Fibroblast of skin of right biceps (primary cell): ENCODE data around the gene PHF21A.
A peak's percentile ranks its signal among the peaks of the same experiment; 100 is the strongest.

Source experiments
- DNase-seq: peaks from one replicate; pipeline ENCODE4 v3.0.0-alpha.2; 2013

Gene PHF21A

GRCh38 chr11:45899448-45900174 is 221.6 kb downstream of the PHF21A start:
- peak; percentile 90 for DNase-seq

GRCh38 chr11:45899086-45899447 is 222.2 kb downstream of the PHF21A start:
- DNase-seq, result no peak

GRCh38 chr11:45897556-45897955 is 223.7 kb downstream of the PHF21A start:
- no peak for DNase-seq

- no peak for DNase-seq
Observed at GRCh38 chr11:45896422-45896984, 224.8 kb downstream of the PHF21A start.

- DNase-seq, result no peak
Observed at GRCh38 chr11:45895553-45896259, 225.5 kb downstream of the PHF21A start.

- no peak for DNase-seq
Observed at GRCh38 chr11:45894555-45895247, 226.6 kb downstream of the PHF21A start.

GRCh38 chr11:45892856-45893255 is 228.4 kb downstream of the PHF21A start:
- no peak for DNase-seq

- no peak for DNase-seq
Observed at GRCh38 chr11:45890886-45891550, 230.2 kb downstream of the PHF21A start.

GRCh38 chr11:45889966-45890365 is 231.3 kb downstream of the PHF21A start:
- DNase-seq, result no peak

GRCh38 chr11:45889555-45889954 is 231.7 kb downstream of the PHF21A start:
- DNase-seq, result no peak

- DNase-seq, result no peak
Observed at GRCh38 chr11:45887587-45887986, 233.7 kb downstream of the PHF21A start.

GRCh38 chr11:45886816-45887520 is 234.3 kb downstream of the PHF21A start:
- no peak for DNase-seq

GRCh38 chr11:45885921-45886721 is 235.1 kb downstream of the PHF21A start:
- DNase-seq, result no peak

- peak; percentile 41 for DNase-seq
Observed at GRCh38 chr11:45885274-45885920, 235.9 kb downstream of the PHF21A start, which contains the start of gene MAPK8IP1. TSS of gene MAPK8IP1 (plus strand) at chr11:45885651. CDS start at chr11:45885821, 170 bp downstream.

- no peak for DNase-seq
Observed at GRCh38 chr11:45884596-45885185, 236.6 kb downstream of the PHF21A start.
